ENCODE measurements around the gene SYNPO2L.
"Not testable (repeated sequence)": the region's sequence is repeated elsewhere in the genome, so short reads cannot be mapped to it uniquely, and the experiment has no call there.

SYNPO2L gene, protein sequence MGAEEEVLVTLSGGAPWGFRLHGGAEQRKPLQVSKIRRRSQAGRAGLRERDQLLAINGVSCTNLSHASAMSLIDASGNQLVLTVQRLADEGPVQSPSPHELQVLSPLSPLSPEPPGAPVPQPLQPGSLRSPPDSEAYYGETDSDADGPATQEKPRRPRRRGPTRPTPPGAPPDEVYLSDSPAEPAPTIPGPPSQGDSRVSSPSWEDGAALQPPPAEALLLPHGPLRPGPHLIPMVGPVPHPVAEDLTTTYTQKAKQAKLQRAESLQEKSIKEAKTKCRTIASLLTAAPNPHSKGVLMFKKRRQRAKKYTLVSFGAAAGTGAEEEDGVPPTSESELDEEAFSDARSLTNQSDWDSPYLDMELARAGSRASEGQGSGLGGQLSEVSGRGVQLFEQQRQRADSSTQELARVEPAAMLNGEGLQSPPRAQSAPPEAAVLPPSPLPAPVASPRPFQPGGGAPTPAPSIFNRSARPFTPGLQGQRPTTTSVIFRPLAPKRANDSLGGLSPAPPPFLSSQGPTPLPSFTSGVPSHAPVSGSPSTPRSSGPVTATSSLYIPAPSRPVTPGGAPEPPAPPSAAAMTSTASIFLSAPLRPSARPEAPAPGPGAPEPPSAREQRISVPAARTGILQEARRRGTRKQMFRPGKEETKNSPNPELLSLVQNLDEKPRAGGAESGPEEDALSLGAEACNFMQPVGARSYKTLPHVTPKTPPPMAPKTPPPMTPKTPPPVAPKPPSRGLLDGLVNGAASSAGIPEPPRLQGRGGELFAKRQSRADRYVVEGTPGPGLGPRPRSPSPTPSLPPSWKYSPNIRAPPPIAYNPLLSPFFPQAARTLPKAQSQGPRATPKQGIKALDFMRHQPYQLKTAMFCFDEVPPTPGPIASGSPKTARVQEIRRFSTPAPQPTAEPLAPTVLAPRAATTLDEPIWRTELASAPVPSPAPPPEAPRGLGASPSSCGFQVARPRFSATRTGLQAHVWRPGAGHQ

DNA sequence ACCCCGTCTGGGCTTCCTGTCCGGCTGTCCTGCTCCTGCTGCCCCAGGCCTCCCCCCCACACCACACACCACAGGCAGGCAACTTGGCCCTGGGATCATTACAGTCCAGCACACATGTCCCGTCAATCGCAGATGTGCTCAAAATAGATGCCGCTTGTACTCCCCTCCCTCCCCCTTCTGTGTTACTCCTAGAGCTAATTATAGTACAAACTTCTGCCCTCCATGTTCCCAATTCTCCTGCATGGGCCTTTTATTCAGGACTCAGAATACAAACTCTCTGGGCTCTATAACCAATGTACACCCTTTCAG is at the start of gene SYNPO2L:
TSS of gene SYNPO2L (minus strand) at position 40 of the 309 bp plus-strand sequence. CDS start 107 bp downstream, outside the sequence.
- peak within 1 kb of the TSS; percentile 3; the same call in 1 of the 2 replicates for H3K4me3 ChIP-seq (ENCODE audit: low read length)
- no peak for TF ChIP-seq ZNF274 (IDR thresholded peaks at IDR 0.05; ENCODE audit: low read depth, low read length)

DNA sequence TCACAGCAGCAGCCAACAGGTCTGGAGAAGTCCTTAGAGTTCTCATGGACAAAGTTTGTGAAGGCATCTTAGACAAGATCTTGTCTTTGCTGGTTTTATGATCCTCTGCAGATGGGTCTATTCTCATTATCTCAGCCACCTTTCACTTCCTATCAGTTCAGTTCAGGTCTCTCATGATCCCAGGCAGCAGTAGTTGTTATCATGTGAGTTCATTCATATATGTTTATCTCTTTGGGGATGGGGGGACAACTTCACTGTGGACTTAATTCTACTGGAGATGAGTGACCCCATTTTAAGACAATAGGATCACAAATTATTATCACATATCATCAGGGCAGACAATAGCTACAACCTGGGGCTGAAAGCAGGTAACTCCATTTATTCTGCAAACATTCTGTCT is 48.1 kb upstream of the SYNPO2L start:
- not testable (repeated sequence) for H3K4me3 ChIP-seq (ENCODE audit: low read length)

DNA sequence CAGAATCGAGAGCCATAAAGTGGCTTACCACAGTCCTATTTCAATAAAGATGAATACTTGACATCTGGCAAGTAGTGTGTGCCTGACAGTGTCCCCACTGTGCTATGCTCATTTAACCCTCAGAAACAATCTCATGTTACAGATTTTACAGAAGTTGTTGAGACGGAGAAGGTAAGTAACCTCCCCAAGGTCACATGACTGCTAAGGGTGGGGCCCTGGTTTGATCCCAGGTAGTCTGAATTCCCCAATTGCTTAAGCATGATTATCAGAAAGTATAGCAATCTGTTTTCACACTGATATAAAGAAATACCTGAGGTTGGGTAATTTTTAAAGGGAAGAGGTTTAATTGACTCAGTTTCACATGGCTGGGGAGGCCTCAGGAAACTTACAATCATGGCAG is 43.0 kb upstream of the SYNPO2L start:
- not testable (repeated sequence) for H3K4me3 ChIP-seq (ENCODE audit: low read length)

DNA sequence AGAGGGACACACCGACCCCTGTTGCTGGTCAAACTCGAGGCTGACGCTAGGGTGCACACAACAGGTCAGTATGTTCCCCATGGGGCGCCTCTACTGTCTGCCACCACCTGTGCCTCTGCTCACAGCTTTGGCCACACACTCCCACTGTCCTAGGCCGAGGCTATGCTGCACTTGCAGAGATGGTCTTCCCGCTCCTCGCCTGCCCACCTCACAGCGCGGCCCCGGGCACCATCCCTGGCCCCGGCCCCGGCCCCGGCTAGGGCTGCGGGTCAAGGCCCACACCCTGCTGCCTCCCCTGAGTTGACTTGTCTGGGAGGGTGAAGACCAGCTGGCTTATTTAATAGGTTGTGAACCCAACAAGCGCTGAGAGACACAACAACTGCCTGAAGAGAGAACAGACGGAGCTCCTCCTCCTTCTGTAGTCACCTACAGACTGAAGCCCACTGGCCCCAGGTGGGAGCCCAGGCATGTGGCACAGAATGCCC is 41.9 kb upstream of the SYNPO2L start, which contains the start of gene AGAP5:
TSS of gene AGAP5 (minus strand) at position 435 of the 485 bp plus-strand sequence. CDS start at position 81, 354 bp downstream.
- not testable (repeated sequence) for H3K4me3 ChIP-seq (ENCODE audit: low read length)

DNA sequence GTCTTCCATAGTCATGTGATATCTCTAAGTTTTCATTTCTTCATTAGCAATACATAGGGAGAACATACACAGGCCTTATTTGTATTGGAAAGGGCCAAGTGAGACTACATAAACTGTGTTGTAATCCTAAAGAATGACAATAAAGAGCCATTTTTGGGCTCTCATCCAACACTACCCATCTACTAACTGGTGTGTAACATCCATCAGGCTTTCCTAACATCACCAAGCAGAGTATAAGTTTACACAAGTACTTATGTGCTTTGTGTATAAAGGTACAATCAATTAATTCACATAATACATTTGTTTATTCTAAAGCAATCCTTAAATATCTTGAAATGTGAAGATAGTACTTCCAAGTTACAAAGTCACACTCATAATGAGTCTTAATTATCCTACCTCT is 39.5 kb upstream of the SYNPO2L start:
- H3K4me3 ChIP-seq (ENCODE audit: low read length) = not testable (repeated sequence)

DNA sequence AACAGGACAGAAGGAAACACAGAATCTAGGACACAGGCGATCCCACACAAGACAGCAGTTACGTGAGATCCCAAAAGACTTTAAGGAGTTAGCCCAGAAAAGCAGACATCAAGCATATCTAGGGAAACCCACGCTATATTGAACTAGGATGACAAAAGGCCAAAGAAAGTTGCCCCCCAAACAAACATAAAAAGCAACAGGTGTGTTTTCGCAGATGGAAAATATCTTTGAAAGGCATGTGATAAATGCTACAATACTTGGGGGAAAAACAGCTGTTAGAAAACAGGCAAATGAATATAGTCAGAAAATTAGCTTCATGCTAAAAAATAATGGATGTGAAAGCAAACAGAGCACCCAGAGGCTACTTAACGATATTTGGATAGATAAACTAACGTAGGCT is 34.9 kb upstream of the SYNPO2L start:
- H3K4me3 ChIP-seq (ENCODE audit: low read length) = not testable (repeated sequence)

DNA sequence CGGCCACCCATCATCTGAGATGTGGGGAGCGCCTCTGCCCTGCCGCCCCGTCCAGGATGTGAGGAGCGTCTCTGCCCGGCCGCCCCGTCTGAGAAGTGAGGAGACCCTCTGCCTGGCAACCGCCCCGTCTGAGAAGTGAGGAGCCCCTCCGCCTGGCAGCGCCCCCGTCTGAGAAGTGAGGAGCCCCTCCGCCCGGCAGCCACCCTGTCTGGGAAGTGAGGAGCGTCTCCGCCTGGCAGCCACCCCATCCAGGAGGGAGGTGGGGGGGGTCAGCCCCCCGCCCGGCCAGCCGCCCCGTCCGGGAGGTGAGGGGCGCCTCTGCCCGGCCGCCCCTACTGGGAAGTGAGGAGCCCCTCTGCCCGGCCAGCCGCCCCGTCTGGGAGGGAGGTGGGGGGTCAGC is 33.8 kb upstream of the SYNPO2L start:
- not testable (repeated sequence) for H3K4me3 ChIP-seq (ENCODE audit: low read length)

DNA sequence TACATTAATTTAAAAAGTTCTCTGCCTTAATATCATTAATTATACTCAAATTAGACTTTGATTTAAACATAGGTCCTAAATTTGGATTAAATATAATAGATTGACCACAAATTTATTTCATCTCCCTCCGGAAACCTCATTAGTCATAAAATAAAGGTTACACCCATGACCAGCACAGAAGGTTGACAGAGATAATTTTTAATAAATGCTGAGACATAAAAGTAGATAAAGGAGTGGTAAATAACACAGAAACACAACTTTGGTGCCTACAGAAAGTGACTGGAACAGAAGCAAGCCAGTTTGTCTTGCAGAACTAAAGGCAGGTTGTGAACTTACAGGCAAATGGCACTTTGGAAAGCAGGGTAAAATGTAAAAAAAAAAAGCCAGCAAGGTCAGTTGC is 31.8 kb upstream of the SYNPO2L start:
- not testable (repeated sequence) for H3K4me3 ChIP-seq (ENCODE audit: low read length)

DNA sequence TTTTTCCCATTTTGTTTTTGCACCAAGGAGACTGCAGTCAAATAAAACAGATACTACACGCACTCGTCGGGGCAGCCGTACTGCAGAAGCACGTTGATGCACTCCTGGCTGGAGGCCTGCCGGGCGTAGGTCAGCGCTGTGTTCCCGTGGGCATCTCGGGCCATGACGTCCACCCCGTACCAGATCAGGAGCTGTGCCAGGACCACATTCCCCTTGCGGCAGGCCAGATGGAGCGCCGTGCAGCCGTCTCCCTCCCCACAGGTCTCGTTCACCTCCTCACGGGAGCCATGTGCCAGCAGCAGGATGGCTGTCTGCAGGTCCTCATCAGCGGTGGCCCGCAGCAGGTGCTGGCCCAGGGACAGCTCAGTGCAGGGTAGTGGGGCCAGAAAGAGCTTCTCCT is 18.7 kb upstream of the SYNPO2L start:
- H3K4me3 ChIP-seq (ENCODE audit: low read length) = not testable (repeated sequence)

DNA sequence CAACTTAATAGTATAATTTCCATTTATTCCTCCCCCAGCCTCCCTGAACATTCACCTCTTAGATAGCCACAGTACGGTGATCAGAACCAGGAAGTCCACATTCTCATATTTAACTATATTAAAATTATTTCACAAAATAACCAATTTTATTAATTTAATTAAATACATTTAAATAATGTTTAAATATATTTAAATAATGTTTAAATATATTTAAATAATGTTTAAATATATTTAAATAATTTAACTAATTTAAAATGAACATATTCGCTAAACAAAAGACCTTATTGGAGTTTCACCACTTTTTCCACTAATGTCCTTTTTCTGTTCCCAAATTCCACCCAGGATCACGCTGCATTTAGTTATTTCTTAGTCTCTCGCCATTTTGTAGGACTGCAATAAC is 12.5 kb upstream of the SYNPO2L start:
- not testable (repeated sequence) for H3K4me3 ChIP-seq (ENCODE audit: low read length)

DNA sequence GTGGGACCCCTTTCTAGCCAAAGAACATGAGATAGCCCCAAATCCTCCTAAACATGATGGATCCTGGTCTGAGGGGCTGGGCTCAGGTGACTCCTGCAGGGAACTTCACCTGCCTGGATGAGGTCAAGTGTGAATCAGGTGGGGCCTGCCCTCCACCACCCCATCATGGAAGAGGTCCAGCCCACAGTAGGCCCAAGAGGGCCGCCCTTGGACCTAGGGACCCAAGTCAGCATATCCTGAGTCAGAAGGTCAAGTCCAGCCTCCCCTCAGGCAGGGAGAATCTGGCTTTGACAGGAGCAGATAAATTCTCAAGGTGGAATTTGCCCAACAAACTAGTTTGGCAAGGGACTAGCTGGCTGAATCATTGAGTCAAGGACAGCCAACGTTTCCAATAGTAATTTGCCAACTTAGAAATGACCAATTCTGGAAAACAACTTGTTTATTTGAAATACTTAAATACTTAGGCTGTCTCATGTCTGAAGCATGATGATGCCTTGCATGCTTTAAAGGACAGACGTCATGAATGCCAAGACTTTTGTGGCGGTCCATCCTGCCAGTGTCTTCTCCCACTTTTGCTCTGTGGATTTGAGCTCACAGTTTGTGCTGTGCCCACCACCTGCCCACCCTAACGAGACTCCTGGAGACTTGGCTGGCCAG is 10.5 kb upstream of the SYNPO2L start:
- H3K4me3 ChIP-seq (ENCODE audit: low read length) = not testable (repeated sequence)

DNA sequence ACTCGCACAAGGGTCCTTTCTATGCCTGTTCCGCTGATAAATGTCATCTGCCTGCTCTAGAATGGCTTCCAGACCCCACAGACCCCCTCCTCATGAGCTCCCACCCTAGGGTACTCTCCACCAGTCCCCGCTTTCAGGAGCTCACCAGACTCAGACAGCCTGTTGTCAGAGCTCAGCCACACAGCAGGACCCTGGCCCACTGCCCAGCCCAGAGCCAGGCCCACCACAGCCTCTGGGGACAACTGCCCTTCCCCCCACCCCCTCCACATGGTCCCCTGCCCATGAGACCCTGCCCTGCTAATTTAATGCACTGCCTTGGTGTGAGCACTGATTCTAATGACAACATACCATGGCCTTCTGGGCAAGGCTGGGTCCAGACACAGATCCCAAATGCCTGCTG is 9.8 kb upstream of the SYNPO2L start:
- not testable (repeated sequence) for H3K4me3 ChIP-seq (ENCODE audit: low read length)

DNA sequence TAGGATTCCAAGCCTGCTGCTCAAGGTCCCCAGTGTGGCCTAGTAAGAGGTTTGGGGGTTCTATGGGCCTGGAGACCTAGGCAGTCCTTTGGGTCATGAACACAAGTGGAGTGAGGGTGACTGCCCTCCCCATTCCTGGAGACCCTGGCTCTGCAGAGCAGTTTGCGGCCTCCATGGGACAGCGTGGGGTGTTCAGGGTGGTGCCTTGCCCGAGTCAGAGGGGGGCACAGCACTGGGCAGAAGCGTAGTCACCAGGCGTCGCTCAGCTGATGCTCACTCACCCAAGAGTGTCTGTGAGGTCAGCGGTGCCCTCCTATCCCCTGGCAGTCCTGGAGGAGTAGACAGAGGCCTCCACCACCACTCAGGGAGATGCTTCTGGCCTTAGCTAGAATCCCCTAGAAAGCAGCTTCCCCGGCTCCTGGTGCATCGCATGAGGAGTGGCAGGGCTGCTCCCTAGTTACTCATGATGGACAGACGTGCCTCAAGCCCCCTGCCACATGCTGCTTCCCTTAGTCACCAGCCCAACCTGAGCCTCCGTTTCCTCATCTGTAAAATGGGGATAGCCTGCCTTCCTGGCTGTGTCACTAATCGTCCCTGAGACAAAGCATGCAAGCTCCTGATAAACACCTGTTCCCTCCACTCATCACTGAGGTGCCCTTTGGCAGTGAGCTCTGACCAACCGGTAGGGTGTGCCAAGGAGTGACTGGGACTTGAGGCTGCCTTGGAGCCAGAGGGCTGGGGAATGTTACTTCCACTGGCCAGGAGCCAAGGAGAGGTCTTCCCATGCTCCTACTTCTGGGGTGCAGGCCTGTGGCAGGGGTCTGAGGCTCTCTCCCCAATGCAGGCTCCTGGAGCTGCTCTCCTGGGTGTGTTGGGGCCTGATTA is 8.6 kb upstream of the SYNPO2L start:
- not testable (repeated sequence) for H3K4me3 ChIP-seq (ENCODE audit: low read length)

DNA sequence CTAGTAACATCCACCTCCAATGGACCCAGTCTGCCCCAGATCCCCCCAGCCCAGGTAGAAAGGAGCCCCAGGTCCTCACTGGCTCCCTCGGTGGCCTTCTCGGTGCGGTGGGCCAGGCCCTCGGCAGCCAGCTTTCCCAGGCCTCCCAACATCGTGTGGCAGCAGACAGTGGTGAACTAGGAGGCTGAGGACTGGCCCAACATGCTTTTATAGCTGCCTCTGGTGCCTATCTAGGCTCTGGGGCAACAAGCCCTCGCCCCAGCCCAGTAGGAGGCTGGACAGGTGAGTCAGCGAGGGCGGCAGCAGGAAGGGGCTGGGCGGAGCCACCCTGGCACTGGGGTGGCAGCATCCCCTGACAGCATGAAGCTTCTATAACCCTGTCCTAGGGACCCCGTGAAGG is 7.8 kb upstream of the SYNPO2L start:
- not testable (repeated sequence) for H3K4me3 ChIP-seq (ENCODE audit: low read length)

DNA sequence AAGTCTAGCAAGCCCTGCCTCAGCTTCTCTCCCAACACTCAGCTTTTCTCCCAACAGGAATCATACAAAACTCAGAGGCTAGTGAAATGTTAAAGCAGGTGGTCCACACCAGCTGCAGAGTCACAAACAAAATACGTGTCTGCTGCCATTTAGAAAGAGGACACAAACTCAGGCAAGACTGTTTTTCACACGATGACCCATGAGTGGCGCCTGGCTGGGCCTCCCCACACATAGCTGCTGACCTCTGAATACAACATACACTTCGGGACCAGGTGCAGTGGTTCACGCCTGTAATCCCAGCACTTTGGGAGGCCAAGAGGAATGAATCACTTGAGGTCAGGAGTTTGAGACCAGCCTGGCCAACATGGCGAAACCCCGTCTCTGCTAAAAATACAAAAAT is 6.9 kb upstream of the SYNPO2L start:
- not testable (repeated sequence) for H3K4me3 ChIP-seq (ENCODE audit: low read length)

All from GM08714 (cell line).